Gastrocnemius medialis (tissue), 4 donors: ENCODE data around the gene RHBDL1. TPM values are rescaled to one million over a fixed set of nuclear protein-coding genes. Genes with fewer than 3 reads are reported as not detected.
A peak's percentile ranks its signal among the peaks of the same experiment; 100 is the strongest.

Experiments
- ATAC-seq, 2 donors: fragments of 150-250 bp; one replicate each; pipeline ENCODE4 v1.9.1; 2016
- DNase-seq, 2 donors: peaks; one replicate each; pipeline ENCODE4 v3.0.0-alpha.2; 2019
- H3K27ac ChIP-seq, 4 donors: fragments of 200-600 bp; sonication (generic); 1 replicate in 1 of 4; 2 replicates in 3 of 4; pipeline ENCODE4 v1.5.1; 2016 to 2018; ENCODE audit warnings: mild to moderate bottlenecking in 2 of 4, moderate library complexity in 1 of 4
- H3K27me3 ChIP-seq, 3 donors: fragments of 200-600 bp; sonication (generic) in 2 of 3; 1 replicate in 1 of 3; 2 replicates in 2 of 3; pipeline versions ENCODE4 v1.5.1 to v1.6.0; 2016 to 2019; ENCODE audit warnings: mild to moderate bottlenecking in 1 of 3, moderate library complexity in 1 of 3
- H3K36me3 ChIP-seq, 2 donors: fragments of 200-600 bp; sonication (generic) in 1 of 2; one replicate each; pipeline ENCODE4 v1.5.1; 2017 to 2018
- H3K4me1 ChIP-seq, 2 donors: fragments of 200-600 bp; sonication (generic) in 1 of 2; one replicate each; pipeline ENCODE4 v1.5.1; 2016 to 2017; ENCODE audit warnings: mild to moderate bottlenecking in 2 of 2
- H3K4me3 ChIP-seq, 4 donors: fragments of 200-600 bp; sonication (generic) in 3 of 4; 1 replicate in 1 of 4; 2 replicates in 3 of 4; pipeline ENCODE4 v1.5.1; 2016 to 2019; ENCODE audit warnings: mild to moderate bottlenecking in 2 of 4
- H3K9me3 ChIP-seq, 3 donors: fragments of 200-600 bp; sonication (generic) in 2 of 3; 1 replicate in 1 of 3; 2 replicates in 2 of 3; pipeline ENCODE4 v1.5.1; 2016 to 2019
- POLR2A ChIP-seq, 2 donors: fragments of 450-650 bp; IDR thresholded peaks; one replicate each; pipeline ENCODE4 v1.6.1; 2017; ENCODE audit warnings: antibody characterized with exemption in 2 of 2, mild to moderate bottlenecking in 2 of 2, moderate library complexity in 2 of 2
- in situ Hi-C, 4 donors: fragments of 200-750 bp; cut with MboI; loops; one replicate each; pipeline versions ENCODE4 v1.15.0 to v1.8.0; 2017; ENCODE audit warnings: low sequenced_read_pairs in 4 of 4
- intact Hi-C: fragments of 100-400 bp; cut with DNase I; formaldehyde crosslinking; loops from one replicate; pipeline ENCODE4 v1.15.1; 2023; ENCODE audit warnings: low total_unique reads
- total RNA-seq, 4 donors: library from RNA; depleted of rRNA; stranded (reverse); fragments of >200 nt; gene quantifications; one replicate each; pipeline versions ENCODE4 v1.1.0 to v1.2.3, GENCODE V29; 2016
- TF ChIP-seq, protein P1 (sequence below), 5 experiments: fragments of 450-650 bp in 3 of 5; fragments of 200-600 bp in 2 of 5; sonication (generic) in 2 of 5; IDR thresholded peaks in 4 of 5; conservative IDR thresholded peaks in 1 of 5; 1 replicate in 4 of 5; 2 replicates in 1 of 5; pipeline ENCODE4 v1.5.1; 2016 to 2019; ENCODE audit warnings: antibody characterized with exemption in 5 of 5, mild to moderate bottlenecking in 3 of 5, moderate library complexity in 3 of 5

The RHBDL1 gene
- total RNA-seq, 4 donors from 2014 or later: 0.31 TPM; not detected in 3

DNA sequence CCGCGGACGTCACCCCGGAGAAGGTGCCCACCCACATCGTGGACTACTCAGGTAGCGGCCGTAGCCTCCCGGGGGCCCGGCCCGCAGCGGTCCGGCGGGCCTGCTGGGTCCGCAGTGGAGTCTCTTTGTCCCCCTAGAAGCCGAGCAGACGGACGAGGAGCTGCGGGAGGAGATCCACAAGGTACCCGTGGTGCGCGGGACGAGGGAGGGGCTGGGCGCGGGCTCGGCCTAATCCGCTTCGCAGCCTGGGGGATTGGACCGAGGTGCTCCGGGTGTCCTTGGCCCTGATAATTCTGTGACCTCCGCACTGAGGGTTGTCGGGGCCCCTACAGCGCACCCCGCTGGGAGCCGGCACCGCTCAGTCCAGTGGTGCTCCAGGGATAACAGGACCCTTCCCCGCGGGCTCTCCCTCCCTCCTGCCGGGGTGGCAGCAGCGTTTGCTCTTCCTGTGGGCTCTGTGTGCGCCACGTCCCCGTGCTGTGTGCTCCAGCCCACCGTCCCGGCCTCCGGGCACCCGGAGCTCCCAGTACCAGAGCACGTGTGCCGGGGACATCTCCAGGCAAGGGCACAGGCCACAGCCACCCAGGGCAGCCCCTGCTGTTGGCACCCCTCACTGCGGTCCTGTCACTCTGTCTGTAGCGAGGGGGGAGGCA is 6.8 kb upstream of the RHBDL1 start:
- in situ Hi-C loops (no loop called here), intact Hi-C loops (no loop called here)
- H3K9me3 ChIP-seq: no peaks in the 10 kb centered on the region
- no peaks in the 10 kb centered on the region for H3K27me3 ChIP-seq
- H3K27ac ChIP-seq: peak overlapping the region; percentile 79 to 97 (median 92)
- H3K4me3 ChIP-seq: peak overlapping the region; percentile 78 to 98 (median 92)
- peaks cover 0 to 44% of the 10 kb centered on the region in 2 donors for H3K36me3 ChIP-seq
- peaks cover 7 to 18% of the 10 kb centered on the region in 2 donors for H3K4me1 ChIP-seq
- DNase-seq: no peak
- ATAC-seq: peak; percentile 17 to 18
- TF ChIP-seq, protein P1, sequence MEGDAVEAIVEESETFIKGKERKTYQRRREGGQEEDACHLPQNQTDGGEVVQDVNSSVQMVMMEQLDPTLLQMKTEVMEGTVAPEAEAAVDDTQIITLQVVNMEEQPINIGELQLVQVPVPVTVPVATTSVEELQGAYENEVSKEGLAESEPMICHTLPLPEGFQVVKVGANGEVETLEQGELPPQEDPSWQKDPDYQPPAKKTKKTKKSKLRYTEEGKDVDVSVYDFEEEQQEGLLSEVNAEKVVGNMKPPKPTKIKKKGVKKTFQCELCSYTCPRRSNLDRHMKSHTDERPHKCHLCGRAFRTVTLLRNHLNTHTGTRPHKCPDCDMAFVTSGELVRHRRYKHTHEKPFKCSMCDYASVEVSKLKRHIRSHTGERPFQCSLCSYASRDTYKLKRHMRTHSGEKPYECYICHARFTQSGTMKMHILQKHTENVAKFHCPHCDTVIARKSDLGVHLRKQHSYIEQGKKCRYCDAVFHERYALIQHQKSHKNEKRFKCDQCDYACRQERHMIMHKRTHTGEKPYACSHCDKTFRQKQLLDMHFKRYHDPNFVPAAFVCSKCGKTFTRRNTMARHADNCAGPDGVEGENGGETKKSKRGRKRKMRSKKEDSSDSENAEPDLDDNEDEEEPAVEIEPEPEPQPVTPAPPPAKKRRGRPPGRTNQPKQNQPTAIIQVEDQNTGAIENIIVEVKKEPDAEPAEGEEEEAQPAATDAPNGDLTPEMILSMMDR (IDR thresholded peaks at IDR 0.05 in 4 of 5, conservative IDR thresholded peaks at IDR 0.05 in 1 of 5): no peak
- TF ChIP-seq POLR2A (IDR thresholded peaks at IDR 0.05): no peak

DNA sequence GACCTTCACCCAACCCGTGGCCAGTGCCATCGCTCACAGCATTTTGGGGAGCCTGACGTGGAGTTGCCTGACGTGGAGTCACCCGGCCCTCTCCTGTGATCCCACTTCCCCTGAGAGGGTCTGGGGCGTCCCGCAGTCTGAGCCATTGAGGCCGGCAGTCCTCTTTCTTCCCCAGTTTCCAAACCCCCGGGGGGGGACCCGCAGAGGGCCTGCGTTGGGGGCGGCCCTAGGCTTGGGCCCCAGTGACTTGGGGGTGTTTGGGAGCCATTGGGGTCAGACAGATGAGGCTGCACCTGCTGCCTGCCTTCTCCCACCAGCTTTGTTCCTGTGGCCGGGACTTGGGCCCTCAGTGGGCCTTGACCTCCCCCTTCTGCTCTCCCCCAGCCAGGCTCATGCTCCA is 5.8 kb upstream of the RHBDL1 start:
- H3K27ac ChIP-seq: no peak overlapping the region
- TF ChIP-seq, protein P1 (IDR thresholded peaks at IDR 0.05 in 4 of 5, conservative IDR thresholded peaks at IDR 0.05 in 1 of 5): no peak
- no peak for TF ChIP-seq POLR2A (IDR thresholded peaks at IDR 0.05)
- H3K4me3 ChIP-seq: no peak overlapping the region
- in situ Hi-C loops: no loop called here
- H3K27me3 ChIP-seq: no peaks in the 10 kb centered on the region
- H3K4me1 ChIP-seq: peaks cover 7 to 18% of the 10 kb centered on the region in 2 donors
- peaks cover 0 to 46% of the 10 kb centered on the region in 2 donors for H3K36me3 ChIP-seq
- ATAC-seq: no peak
- no peaks in the 10 kb centered on the region for H3K9me3 ChIP-seq
- DNase-seq: no peak
- intact Hi-C loops: no loop called here

DNA sequence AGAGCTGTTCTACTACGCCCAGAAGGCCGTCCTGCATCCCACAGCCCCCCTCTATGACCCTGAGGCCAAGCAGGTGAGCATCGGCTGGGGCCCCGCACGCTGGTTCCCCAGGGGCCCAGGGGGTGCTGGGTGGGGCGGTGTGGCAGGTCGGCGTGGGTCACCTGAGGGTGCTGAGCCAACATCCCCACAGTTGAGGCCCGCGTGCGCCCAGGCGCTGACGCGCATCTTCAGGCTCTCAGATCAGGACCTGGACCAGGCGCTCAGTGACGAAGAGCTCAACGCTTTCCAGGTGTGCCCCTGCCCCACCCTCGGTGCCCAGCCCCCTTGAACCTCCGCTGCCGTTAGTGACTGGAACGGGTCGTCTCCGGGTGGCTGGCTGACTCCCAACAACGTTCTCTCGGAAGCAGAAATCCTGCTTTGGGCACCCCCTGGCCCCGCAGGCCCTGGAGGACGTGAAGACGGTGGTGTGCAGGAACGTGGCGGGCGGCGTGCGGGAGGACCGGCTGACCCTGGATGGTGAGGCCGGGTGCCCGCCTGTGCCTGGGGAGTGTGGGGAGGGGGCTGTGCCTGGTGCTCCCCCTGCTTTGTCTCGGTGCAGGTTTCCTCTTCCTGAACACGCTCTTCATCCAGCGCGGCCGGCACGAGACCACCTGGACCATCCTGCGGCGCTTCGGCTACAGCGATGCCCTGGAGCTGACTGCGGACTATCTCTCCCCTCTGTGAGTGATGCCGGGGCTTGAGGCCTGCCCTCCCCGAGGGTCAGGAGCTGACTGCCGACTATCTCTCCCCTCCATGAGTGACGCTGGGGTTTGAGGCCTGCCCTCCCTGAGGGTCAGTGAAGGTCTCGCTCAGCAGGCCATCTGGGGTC is 4.8 kb upstream of the RHBDL1 start:
- Histone ChIP-seq H3K27me3 (no peaks in the 10 kb centered on the region), H3K9me3 (no peaks in the 10 kb centered on the region), H3K36me3 (peaks cover 0 to 46% of the 10 kb centered on the region in 2 donors), H3K4me3 (no peak overlapping the region), H3K27ac (no peak overlapping the region), H3K4me1 (peaks cover 7 to 18% of the 10 kb centered on the region in 2 donors)
- intact Hi-C loops (no loop called here), in situ Hi-C loops (no loop called here)
- ATAC-seq (no peak), DNase-seq (no peak)
- no peak for TF ChIP-seq POLR2A (IDR thresholded peaks at IDR 0.05)
- TF ChIP-seq, protein P1 (IDR thresholded peaks at IDR 0.05 in 4 of 5, conservative IDR thresholded peaks at IDR 0.05 in 1 of 5): no peak

DNA sequence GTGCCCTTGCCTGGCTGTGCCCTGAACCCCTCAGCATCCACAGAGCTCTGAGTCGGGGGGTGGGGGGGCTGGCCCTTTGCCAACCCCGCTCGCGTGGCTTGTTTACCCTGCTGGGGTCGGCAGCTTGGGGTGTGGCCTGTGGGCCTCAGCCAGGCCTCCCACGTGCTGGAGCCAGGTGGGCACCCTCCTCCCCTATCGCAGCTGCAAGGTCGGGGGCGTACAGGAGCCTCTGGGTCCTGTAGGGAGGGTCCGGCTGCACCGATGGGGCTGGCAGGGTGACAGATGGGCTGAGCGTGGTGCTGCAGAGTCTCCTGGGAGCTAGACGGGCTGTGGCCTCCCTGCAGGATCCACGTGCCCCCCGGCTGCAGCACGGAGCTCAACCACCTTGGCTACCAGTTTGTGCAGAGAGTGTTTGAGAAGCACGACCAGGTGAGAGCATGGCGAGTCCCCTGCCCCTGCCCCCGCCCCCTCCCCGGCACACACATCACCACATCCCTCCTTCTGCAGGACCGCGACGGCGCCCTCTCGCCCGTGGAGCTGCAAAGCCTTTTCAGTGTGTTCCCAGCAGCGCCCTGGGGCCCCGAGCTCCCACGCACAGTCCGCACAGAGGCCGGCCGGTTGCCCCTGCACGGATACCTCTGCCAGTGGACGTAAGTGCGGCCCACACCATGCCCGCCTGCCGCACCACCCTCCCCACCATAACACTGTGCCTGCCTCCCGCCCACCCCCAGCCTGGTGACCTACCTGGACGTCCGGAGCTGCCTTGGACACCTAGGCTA is 3.9 kb upstream of the RHBDL1 start:
- in situ Hi-C loops: no loop called here
- TF ChIP-seq POLR2A (IDR thresholded peaks at IDR 0.05): no peak
- TF ChIP-seq, protein P1 (IDR thresholded peaks at IDR 0.05 in 4 of 5, conservative IDR thresholded peaks at IDR 0.05 in 1 of 5): no peak
- H3K27me3 ChIP-seq: no peaks in the 10 kb centered on the region

More for the DNA sequence above, 3.9 kb upstream of the RHBDL1 start:
- Histone ChIP-seq H3K4me3 (no peak overlapping the region), H3K4me1 (peaks cover 7 to 18% of the 10 kb centered on the region in 2 donors), H3K9me3 (no peaks in the 10 kb centered on the region), H3K36me3 (peaks cover 0 to 46% of the 10 kb centered on the region in 2 donors), H3K27ac (no peak overlapping the region)
- intact Hi-C loops: no loop called here
- ATAC-seq (no peak), DNase-seq (no peak)
